NCI-H2196 (cell line): Measurements from ENCODE around the gene HOMER2.
"Not testable (repeated sequence)": the region's sequence is repeated elsewhere in the genome, so short reads cannot be mapped to it uniquely, and the experiment has no call there.

Source experiments
- DNase-seq: peaks from one replicate; lab custom pipeline; 2025; ENCODE audit not compliant: unreplicated experiment; lab: John Stamatoyannopoulos, UW

The HOMER2 gene

GRCh38 chr15:82952158-82953081 is at the start of gene HOMER2:
TSS of gene HOMER2 (minus strand) at chr15:82952720. CDS start at chr15:82952535, 185 bp downstream.
- peak; percentile 34 for DNase-seq

GRCh38 chr15:83000672-83001031 is 48.1 kb upstream of the HOMER2 start:
- not testable (repeated sequence) for DNase-seq

GRCh38 chr15:82999905-83000671 is 47.6 kb upstream of the HOMER2 start:
- DNase-seq, result peak; percentile 13

GRCh38 chr15:82999426-82999825 is 46.9 kb upstream of the HOMER2 start:
- no peak for DNase-seq

- no peak for DNase-seq
Measured at GRCh38 chr15:82995938-82996337, 43.4 kb upstream of the HOMER2 start.

GRCh38 chr15:82995076-82995475 is 42.6 kb upstream of the HOMER2 start:
- DNase-seq, result no peak

GRCh38 chr15:82993144-82993543 is 40.6 kb upstream of the HOMER2 start:
- DNase-seq, result no peak

GRCh38 chr15:82992436-82992998 is 40.0 kb upstream of the HOMER2 start:
- no peak for DNase-seq

GRCh38 chr15:82986442-82986780 is 33.9 kb upstream of the HOMER2 start:
- no peak for DNase-seq

GRCh38 chr15:82985688-82986441 is 33.3 kb upstream of the HOMER2 start, which contains the start of gene RAMAC:
TSS of gene RAMAC (plus strand) at chr15:82986210. CDS start at chr15:82989019, 2,809 bp downstream.
- DNase-seq, result peak; percentile 90

- no peak for DNase-seq
Measured at GRCh38 chr15:82980981-82981380, 28.5 kb upstream of the HOMER2 start.

GRCh38 chr15:82979726-82980125 is 27.2 kb upstream of the HOMER2 start:
- DNase-seq, result no peak

- DNase-seq, result no peak
Measured at GRCh38 chr15:82978438-82978837, 25.9 kb upstream of the HOMER2 start.

GRCh38 chr15:82977076-82977475 is 24.6 kb upstream of the HOMER2 start:
- no peak for DNase-seq

- no peak for DNase-seq
Measured at GRCh38 chr15:82972990-82973389, 20.5 kb upstream of the HOMER2 start.

GRCh38 chr15:82971218-82971984 is 18.9 kb upstream of the HOMER2 start:
- DNase-seq, result no peak

GRCh38 chr15:82970696-82971095 is 18.2 kb upstream of the HOMER2 start:
- no peak for DNase-seq

GRCh38 chr15:82970078-82970686 is 17.7 kb upstream of the HOMER2 start:
- DNase-seq, result no peak

- DNase-seq, result no peak
Measured at GRCh38 chr15:82969353-82969752, 16.8 kb upstream of the HOMER2 start.

- DNase-seq, result no peak
Measured at GRCh38 chr15:82968066-82968465, 15.5 kb upstream of the HOMER2 start.
